PFSK-1 (cell line): ENCODE data around the gene ZMIZ2.

ENCODE experiments used
- FOXP2 ChIP-seq: optimal IDR thresholded peaks from 2 replicates; pipeline ENCODE3; 2011; ENCODE audit warnings: borderline replicate concordance, control low read depth, inconsistent platforms; ENCODE audit not compliant: insufficient read depth; ENCODE audit errors: extremely low read length, extremely low read depth
- POLR2AphosphoS5 ChIP-seq: IDR thresholded peaks from 2 replicates; pipeline ENCODE4 v1.6.1; 2012; ENCODE audit warnings: low read depth, mild to moderate bottlenecking, control low read depth, low read length, moderate library complexity
- REST ChIP-seq, 2 experiments: IDR thresholded peaks; 2 replicates each; pipeline versions ENCODE4 v1.6.1 to v1.8.0; 2011 to 2012; ENCODE audit warnings: low read depth in 2 of 2, low read length in 2 of 2, control low read depth in 1 of 2, inconsistent platforms in 1 of 2, mild to moderate bottlenecking in 1 of 2, moderate library complexity in 1 of 2; ENCODE audit not compliant: insufficient read depth in 1 of 2
- SIN3A ChIP-seq: IDR thresholded peaks from 2 replicates; pipeline ENCODE4 v1.6.1; 2012; ENCODE audit warnings: mild to moderate bottlenecking, low read length, moderate library complexity, borderline replicate concordance; ENCODE audit not compliant: insufficient read depth

DNA sequence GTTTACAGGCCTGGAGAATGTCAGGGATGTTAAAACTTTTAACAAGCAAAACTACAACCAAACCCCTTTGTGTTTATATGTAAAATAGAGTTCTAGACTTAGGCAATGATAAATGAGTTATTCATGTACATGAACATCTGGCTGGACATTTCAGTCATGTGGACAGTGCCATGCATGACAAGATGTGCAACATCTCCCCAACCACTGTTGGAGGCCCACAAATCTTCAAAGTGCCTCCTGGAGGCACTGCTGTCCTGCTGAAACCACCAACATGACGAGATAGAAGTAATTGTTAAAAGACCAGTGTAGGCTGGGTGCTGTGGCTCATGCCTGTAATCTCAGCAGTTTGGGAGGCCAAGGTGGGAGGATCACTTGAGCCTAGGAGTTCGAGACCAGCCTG, 66.3 kb downstream of the ZMIZ2 start:
- no peak for TF ChIP-seq REST (IDR thresholded peaks at IDR 0.05; ENCODE audit: insufficient read depth in 1 of 2, low read depth in 2 of 2, low read length in 2 of 2)
- no peak for TF ChIP-seq SIN3A
- no peak for TF ChIP-seq POLR2AphosphoS5
- TF ChIP-seq FOXP2 = no peak
